DND-41 (cell line): ENCODE measurements around the gene STK24.

Source experiments
- EZH2 ChIP-seq: IDR thresholded peaks from 3 replicates; pipeline ENCODE4 v1.6.1; 2012; ENCODE audit warnings: borderline replicate concordance, low read depth, mild to moderate bottlenecking, moderate library complexity, low read length, inconsistent platforms; ENCODE audit not compliant: severe bottlenecking
- TF ChIP-seq, protein P1 (sequence below): IDR thresholded peaks from 2 replicates; pipeline ENCODE4 v1.5.1; 2012; ENCODE audit warnings: borderline replicate concordance, low read length, moderate library complexity, mild to moderate bottlenecking; ENCODE audit not compliant: poor library complexity, severe bottlenecking; ENCODE audit errors: extremely low read depth

DNA sequence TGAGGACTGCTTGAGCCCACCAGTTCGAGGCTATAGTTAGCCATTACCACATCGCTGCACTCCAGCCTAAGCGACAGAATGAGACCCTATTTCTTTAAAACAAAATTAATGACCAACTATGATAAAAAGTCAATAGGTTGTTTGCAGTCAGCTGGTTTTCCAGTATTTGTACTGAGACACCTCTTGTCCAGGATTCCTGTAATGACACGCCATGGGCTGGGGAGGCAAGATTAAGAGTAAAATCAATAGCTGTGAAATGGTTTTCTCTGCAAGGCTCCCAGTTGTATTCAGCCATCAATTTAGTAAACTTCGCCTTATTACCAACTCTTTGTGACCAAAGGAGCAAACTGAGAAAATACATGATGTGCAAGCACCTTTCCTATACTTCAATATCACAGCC, 29.5 kb downstream of the STK24 start:
- TF ChIP-seq, protein P1, sequence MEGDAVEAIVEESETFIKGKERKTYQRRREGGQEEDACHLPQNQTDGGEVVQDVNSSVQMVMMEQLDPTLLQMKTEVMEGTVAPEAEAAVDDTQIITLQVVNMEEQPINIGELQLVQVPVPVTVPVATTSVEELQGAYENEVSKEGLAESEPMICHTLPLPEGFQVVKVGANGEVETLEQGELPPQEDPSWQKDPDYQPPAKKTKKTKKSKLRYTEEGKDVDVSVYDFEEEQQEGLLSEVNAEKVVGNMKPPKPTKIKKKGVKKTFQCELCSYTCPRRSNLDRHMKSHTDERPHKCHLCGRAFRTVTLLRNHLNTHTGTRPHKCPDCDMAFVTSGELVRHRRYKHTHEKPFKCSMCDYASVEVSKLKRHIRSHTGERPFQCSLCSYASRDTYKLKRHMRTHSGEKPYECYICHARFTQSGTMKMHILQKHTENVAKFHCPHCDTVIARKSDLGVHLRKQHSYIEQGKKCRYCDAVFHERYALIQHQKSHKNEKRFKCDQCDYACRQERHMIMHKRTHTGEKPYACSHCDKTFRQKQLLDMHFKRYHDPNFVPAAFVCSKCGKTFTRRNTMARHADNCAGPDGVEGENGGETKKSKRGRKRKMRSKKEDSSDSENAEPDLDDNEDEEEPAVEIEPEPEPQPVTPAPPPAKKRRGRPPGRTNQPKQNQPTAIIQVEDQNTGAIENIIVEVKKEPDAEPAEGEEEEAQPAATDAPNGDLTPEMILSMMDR, result no peak
- no peak for TF ChIP-seq EZH2
